ENCODE data around the gene PAFAH1B1.
A peak's percentile ranks its signal among the peaks of the same experiment; 100 is the strongest.
"Not testable (repeated sequence)": the region's sequence is repeated elsewhere in the genome, so short reads cannot be mapped to it uniquely, and the experiment has no call there.

Gene PAFAH1B1

DNA sequence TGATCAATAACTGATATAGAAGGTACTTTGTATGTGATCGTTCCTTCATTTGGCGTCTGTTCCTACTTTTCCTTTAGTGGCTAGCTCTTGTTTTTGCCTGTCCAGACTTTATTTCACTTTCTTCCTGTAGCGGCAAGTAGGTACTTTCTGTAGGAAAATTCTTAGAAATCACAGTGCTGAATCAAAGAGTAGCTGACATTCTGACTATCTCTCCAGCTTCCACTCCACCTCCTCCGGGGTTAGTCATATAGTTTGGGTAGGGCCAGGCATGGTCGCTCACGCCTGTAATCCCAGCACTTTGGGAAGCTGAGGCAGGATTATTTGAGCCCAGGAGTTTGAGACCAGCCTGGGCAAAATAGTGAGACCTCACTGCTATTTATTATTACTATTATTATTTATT, 29.9 kb upstream of the PAFAH1B1 start:
- Histone ChIP-seq H3K4me1 (ENCODE audit: control insufficient read depth in 2 of 2, insufficient read depth in 2 of 2, low read length in 2 of 2) (no peaks in the 10 kb centered on the region), H3K36me3 (ENCODE audit: control insufficient read depth in 2 of 2, insufficient read depth in 2 of 2, low read length in 2 of 2) (no peaks in the 10 kb centered on the region), H3K4me3 (ENCODE audit: low read length in 2 of 2) (no peak overlapping the region), H3K9me3 (ENCODE audit: control insufficient read depth in 2 of 2, low read length in 2 of 2) (no peaks in the 10 kb centered on the region), H3K27ac (ENCODE audit: low read depth in 2 of 2, low read length in 2 of 2) (no peak overlapping the region), H3K9ac (ENCODE audit: low read depth in 1 of 2, low read length in 2 of 2) (no peak overlapping the region), H3K27me3 (ENCODE audit: control insufficient read depth in 2 of 2, insufficient read depth in 2 of 2, low read length in 2 of 2) (no peaks in the 10 kb centered on the region)

DNA sequence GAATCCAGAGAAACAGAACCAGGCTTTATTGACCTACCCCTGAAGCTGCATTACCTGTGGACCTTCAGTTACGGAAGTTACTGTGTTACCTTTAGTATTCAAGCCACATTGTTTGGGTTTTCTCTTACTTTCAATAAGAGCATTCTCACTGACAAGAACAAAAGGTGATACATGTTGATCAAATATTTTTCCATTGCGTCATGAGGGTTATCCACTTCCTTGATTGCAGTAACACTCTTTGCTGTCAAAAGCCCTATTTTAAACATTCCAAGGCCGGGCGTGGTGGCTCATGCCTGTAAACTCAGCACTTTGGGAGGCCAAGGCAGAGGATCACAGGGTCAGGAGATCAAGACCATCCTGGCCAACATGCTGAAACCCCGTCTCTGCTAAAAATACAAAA, 28.6 kb upstream of the PAFAH1B1 start:
- no peaks in the 10 kb centered on the region for H3K4me1 ChIP-seq (ENCODE audit: control insufficient read depth in 2 of 2, insufficient read depth in 2 of 2, low read length in 2 of 2)
- H3K27me3 ChIP-seq (ENCODE audit: control insufficient read depth in 2 of 2, insufficient read depth in 2 of 2, low read length in 2 of 2), result no peaks in the 10 kb centered on the region
- H3K9me3 ChIP-seq (ENCODE audit: control insufficient read depth in 2 of 2, low read length in 2 of 2), result no peaks in the 10 kb centered on the region
- H3K27ac ChIP-seq (ENCODE audit: low read depth in 2 of 2, low read length in 2 of 2), result no peak overlapping the region
- H3K36me3 ChIP-seq (ENCODE audit: control insufficient read depth in 2 of 2, insufficient read depth in 2 of 2, low read length in 2 of 2), result no peaks in the 10 kb centered on the region
- no peak overlapping the region for H3K9ac ChIP-seq (ENCODE audit: low read depth in 1 of 2, low read length in 2 of 2)
- H3K4me3 ChIP-seq (ENCODE audit: low read length in 2 of 2), result no peak overlapping the region

DNA sequence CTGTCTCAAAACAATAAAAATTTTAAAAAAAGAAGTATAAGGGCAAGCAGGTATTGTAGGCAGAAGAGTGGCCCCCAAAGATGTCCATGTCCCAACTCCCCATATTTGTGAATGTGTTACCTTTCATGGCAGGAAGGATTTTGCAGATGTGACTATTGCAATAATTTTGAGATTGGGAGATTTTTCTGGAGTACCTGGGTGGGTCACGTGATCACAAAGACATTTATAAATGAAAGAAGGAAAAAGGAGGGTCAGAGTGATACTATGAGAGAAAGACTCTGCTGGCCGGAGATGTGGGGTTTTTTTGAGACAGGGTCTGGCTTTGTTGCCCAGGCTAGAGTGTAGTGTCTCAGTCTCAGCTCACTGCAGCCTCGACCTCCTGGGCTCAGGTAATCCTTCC, 27.4 kb upstream of the PAFAH1B1 start:
- no peak overlapping the region for H3K9ac ChIP-seq (ENCODE audit: low read depth in 1 of 2, low read length in 2 of 2)

DNA sequence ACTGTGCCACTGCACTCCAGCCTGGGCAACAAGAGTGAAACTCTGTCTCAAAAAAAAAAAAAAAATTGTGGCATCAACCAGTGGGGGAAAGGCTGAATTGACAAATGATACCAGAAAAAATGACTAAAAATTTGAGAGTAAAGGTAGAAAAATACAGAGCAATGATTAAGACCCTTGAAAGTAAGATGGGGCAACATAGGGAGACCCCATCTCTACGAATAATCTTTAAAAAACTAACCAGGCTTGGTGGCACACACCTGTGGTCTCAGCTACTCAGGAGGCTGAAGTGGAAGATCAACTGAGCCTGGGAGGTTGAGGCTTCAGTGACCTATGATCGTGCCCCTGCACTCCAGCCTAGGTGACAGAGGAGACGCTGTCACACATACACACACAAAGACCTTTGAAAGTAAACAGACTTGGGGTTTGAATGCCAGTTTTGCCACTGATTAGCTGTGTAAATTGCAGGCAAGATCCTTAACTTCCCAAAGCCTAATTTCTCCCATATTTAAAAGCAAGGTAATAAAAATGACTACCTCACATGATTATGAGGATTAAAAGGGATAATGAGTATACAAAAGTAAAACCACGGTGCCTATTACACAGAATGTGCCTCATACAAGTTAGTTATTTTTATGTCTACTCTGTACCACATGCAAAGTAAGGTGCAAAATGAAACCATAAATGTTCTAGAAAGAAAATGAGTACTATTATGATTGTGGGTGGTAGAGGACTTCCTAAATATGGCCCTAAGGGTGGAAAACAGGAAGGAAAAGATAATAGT, 21.7 kb upstream of the PAFAH1B1 start:
- no peaks in the 10 kb centered on the region for H3K36me3 ChIP-seq (ENCODE audit: control insufficient read depth in 2 of 2, insufficient read depth in 2 of 2, low read length in 2 of 2)

More for the DNA sequence above, 27.4 kb upstream of the PAFAH1B1 start:
- Histone ChIP-seq H3K36me3 (ENCODE audit: control insufficient read depth in 2 of 2, insufficient read depth in 2 of 2, low read length in 2 of 2) (no peaks in the 10 kb centered on the region), H3K27ac (ENCODE audit: low read depth in 2 of 2, low read length in 2 of 2) (no peak overlapping the region), H3K4me3 (ENCODE audit: low read length in 2 of 2) (no peak overlapping the region), H3K27me3 (ENCODE audit: control insufficient read depth in 2 of 2, insufficient read depth in 2 of 2, low read length in 2 of 2) (no peaks in the 10 kb centered on the region), H3K4me1 (ENCODE audit: control insufficient read depth in 2 of 2, insufficient read depth in 2 of 2, low read length in 2 of 2) (no peaks in the 10 kb centered on the region), H3K9me3 (ENCODE audit: control insufficient read depth in 2 of 2, low read length in 2 of 2) (no peaks in the 10 kb centered on the region)

DNA sequence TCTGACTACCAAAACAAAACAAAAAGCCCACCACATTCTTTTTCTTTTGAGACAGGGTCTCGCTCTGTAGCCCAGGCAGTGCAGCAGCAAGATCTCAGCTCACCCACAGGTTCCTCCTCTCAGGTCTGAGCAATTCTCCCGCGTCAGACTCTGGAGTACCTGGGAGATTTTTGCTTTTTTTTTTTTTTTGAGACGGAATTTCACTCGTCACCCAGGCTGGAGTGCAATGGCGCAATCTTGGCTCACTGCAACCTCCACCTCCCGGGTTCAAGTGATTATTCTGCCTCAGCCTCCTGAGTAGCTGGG, 21.2 kb upstream of the PAFAH1B1 start:
- H3K9me3 ChIP-seq (ENCODE audit: control insufficient read depth in 2 of 2, low read length in 2 of 2); H3K36me3 ChIP-seq (ENCODE audit: control insufficient read depth in 2 of 2, insufficient read depth in 2 of 2, low read length in 2 of 2); H3K27ac ChIP-seq (ENCODE audit: low read depth in 2 of 2, low read length in 2 of 2); H3K4me3 ChIP-seq (ENCODE audit: low read length in 2 of 2); H3K27me3 ChIP-seq (ENCODE audit: control insufficient read depth in 2 of 2, insufficient read depth in 2 of 2, low read length in 2 of 2); H3K9ac ChIP-seq (ENCODE audit: low read depth in 1 of 2, low read length in 2 of 2); H3K4me1 ChIP-seq (ENCODE audit: control insufficient read depth in 2 of 2, insufficient read depth in 2 of 2, low read length in 2 of 2): not testable (repeated sequence)

More for the DNA sequence above, 21.7 kb upstream of the PAFAH1B1 start:
- H3K4me3 ChIP-seq (ENCODE audit: low read length in 2 of 2), result peak overlapping the region in 1 of 2 donors; percentile 20
- H3K9ac ChIP-seq (ENCODE audit: low read depth in 1 of 2, low read length in 2 of 2), result no peak overlapping the region
- H3K9me3 ChIP-seq (ENCODE audit: control insufficient read depth in 2 of 2, low read length in 2 of 2), result no peaks in the 10 kb centered on the region
- H3K27ac ChIP-seq (ENCODE audit: low read depth in 2 of 2, low read length in 2 of 2), result peak overlapping the region; percentile 16 to 39
- H3K27me3 ChIP-seq (ENCODE audit: control insufficient read depth in 2 of 2, insufficient read depth in 2 of 2, low read length in 2 of 2), result no peaks in the 10 kb centered on the region
- no peaks in the 10 kb centered on the region for H3K4me1 ChIP-seq (ENCODE audit: control insufficient read depth in 2 of 2, insufficient read depth in 2 of 2, low read length in 2 of 2)

DNA sequence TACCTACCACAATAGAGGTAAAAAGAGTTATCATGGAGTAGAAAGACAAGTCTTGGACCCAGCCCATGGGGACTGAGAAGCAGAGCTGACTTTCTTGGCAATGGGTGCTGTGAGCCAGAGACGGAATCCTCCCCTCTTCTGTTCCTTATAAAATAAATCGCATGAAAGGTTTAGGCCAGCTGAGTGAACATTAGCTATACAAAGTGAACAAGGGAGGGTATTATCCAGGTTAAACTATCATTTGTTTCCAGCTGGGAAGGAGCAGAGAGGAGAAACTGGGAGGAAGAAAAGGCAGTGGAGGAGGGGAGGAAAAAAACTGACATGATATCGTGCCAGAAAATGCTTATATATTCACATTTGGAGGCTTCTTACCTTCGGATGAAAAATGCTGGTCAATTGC, 13.3 kb upstream of the PAFAH1B1 start:
- Histone ChIP-seq H3K4me3 (ENCODE audit: low read length in 2 of 2) (no peak overlapping the region), H3K36me3 (ENCODE audit: control insufficient read depth in 2 of 2, insufficient read depth in 2 of 2, low read length in 2 of 2) (no peaks in the 10 kb centered on the region), H3K4me1 (ENCODE audit: control insufficient read depth in 2 of 2, insufficient read depth in 2 of 2, low read length in 2 of 2) (no peaks in the 10 kb centered on the region), H3K9me3 (ENCODE audit: control insufficient read depth in 2 of 2, low read length in 2 of 2) (no peaks in the 10 kb centered on the region), H3K9ac (ENCODE audit: low read depth in 1 of 2, low read length in 2 of 2) (no peak overlapping the region), H3K27ac (ENCODE audit: low read depth in 2 of 2, low read length in 2 of 2) (no peak overlapping the region), H3K27me3 (ENCODE audit: control insufficient read depth in 2 of 2, insufficient read depth in 2 of 2, low read length in 2 of 2) (no peaks in the 10 kb centered on the region)

DNA sequence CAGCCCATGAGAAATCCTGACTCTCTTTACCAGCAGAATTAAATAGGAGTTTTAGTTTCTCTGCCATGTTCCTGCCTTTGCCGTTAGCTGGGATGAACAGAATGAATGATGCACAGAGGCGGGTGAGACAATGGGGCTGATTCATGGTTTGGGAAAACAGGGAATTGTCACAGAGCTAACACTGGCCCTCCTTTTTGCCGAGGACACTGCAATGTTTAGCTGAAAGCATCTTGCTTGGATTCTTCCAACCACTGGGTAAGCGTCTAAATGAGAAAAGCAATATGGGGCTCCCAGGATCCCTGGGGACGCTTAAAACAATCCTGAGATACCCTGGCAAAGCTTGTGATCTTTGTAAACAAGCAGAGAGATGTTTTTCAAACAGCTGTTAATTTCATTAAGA, 12.8 kb upstream of the PAFAH1B1 start:
- Histone ChIP-seq H3K4me1 (ENCODE audit: control insufficient read depth in 2 of 2, insufficient read depth in 2 of 2, low read length in 2 of 2) (no peaks in the 10 kb centered on the region), H3K9ac (ENCODE audit: low read depth in 1 of 2, low read length in 2 of 2) (no peak overlapping the region), H3K27ac (ENCODE audit: low read depth in 2 of 2, low read length in 2 of 2) (no peak overlapping the region), H3K36me3 (ENCODE audit: control insufficient read depth in 2 of 2, insufficient read depth in 2 of 2, low read length in 2 of 2) (no peaks in the 10 kb centered on the region), H3K27me3 (ENCODE audit: control insufficient read depth in 2 of 2, insufficient read depth in 2 of 2, low read length in 2 of 2) (no peaks in the 10 kb centered on the region), H3K9me3 (ENCODE audit: control insufficient read depth in 2 of 2, low read length in 2 of 2) (no peaks in the 10 kb centered on the region), H3K4me3 (ENCODE audit: low read length in 2 of 2) (no peak overlapping the region)

DNA sequence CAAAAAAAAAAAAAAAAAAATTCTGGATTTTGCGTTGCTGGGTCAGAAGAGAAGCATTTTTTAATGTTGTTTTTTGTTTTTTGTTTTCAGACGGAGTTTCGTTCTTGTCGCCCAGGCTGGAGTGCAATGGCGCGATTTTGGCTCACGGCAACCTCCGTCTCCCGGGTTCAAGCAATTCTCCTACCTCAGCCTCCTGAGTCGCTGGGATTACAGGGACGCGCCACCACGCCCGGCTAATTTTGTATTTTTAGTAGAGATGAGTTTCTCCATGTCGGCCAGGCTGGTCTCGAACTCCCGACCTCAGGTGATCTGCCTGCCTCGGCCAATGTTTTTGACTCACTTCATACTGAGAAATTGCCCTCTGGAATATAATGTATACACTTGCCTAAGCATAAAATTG, 11.0 kb upstream of the PAFAH1B1 start:
- no peak overlapping the region for H3K27ac ChIP-seq (ENCODE audit: low read depth in 2 of 2, low read length in 2 of 2)
- no peaks in the 10 kb centered on the region for H3K9me3 ChIP-seq (ENCODE audit: control insufficient read depth in 2 of 2, low read length in 2 of 2)
- no peak overlapping the region for H3K4me3 ChIP-seq (ENCODE audit: low read length in 2 of 2)
- no peaks in the 10 kb centered on the region for H3K4me1 ChIP-seq (ENCODE audit: control insufficient read depth in 2 of 2, insufficient read depth in 2 of 2, low read length in 2 of 2)
- H3K9ac ChIP-seq (ENCODE audit: low read depth in 1 of 2, low read length in 2 of 2), result no peak overlapping the region
- H3K27me3 ChIP-seq (ENCODE audit: control insufficient read depth in 2 of 2, insufficient read depth in 2 of 2, low read length in 2 of 2), result no peaks in the 10 kb centered on the region
- no peaks in the 10 kb centered on the region for H3K36me3 ChIP-seq (ENCODE audit: control insufficient read depth in 2 of 2, insufficient read depth in 2 of 2, low read length in 2 of 2)

DNA sequence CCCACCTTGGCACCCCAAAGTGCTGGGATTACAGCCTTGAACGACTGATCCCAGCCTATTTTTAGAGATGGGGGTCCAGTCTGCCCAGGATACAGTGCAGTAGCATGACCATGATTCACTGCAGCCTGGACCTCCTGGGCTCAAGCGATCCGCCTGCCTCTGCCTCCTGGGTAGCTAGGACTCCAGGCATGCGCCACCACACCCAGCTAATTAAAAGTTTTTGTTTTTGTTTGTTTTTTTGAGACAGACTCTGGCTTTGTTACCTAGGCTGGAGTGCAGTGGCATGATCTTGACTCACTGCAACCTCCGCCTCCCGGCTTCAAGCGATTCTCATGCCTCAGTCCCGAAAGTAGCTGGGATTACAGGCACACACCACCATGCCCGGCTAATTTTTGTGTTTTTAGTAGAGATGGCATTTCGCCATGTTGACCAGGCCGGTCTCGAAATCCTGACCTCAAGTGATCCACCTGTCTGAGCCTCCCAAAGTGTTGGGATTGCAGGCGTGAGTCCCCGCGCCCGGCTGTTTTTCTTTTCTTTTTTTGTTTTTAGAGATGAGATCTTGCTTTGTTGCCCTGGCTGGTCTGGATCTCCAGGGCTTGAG, 2.3 kb upstream of the PAFAH1B1 start:
- Histone ChIP-seq H3K4me3 (ENCODE audit: low read length in 2 of 2) (no peak overlapping the region), H3K4me1 (ENCODE audit: control insufficient read depth in 2 of 2, insufficient read depth in 2 of 2, low read length in 2 of 2) (peaks cover 11 to 12% of the 10 kb centered on the region in 2 donors), H3K9ac (ENCODE audit: low read depth in 1 of 2, low read length in 2 of 2) (no peak overlapping the region), H3K27me3 (ENCODE audit: control insufficient read depth in 2 of 2, insufficient read depth in 2 of 2, low read length in 2 of 2) (no peaks in the 10 kb centered on the region), H3K36me3 (ENCODE audit: control insufficient read depth in 2 of 2, insufficient read depth in 2 of 2, low read length in 2 of 2) (no peaks in the 10 kb centered on the region), H3K9me3 (ENCODE audit: control insufficient read depth in 2 of 2, low read length in 2 of 2) (no peaks in the 10 kb centered on the region), H3K27ac (ENCODE audit: low read depth in 2 of 2, low read length in 2 of 2) (no peak overlapping the region)

DNA sequence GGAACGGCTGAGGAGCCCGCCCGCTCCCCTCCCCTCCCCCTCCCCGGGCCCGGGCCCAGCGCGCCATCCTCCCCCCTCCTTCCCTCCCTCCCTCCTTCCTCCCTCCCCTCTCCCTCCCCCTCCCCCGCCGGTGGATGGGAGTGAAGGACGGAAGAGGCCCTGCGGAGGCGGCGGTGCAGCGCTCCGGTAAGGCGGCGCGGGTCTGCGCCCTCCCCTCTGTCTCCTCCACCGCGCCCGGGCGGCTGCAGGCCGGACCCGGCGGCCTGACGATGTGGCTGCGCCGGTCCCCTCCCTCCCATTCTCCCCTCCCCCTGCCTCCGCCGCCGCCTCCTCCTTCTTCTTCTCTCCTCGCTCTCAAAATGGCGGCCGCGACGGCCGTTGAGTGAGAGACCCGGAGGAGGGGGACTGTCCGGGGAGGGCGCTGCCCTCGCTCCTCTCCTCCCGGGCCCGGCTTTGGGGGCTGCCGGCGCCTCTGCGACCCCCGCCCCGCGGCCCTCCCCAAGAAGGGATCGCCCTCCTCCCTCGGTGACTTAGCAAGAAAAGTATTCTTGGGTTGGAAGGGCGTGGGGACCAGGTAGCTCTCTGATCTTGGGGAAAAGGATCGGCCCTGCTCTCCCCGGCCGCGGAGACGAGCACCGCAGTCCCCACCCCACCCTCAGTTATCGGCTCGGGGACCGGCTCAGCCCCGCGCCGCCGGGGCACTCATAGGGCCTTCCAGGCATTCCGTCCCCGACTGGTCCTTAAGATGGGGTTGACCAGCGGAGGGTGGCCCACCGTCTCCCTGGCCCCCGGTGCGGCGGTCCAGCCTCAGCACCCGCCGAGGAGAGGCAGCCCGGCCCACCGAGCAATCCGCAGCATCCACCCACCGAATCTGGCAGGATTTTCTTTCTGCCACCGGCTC, 617 bp downstream of the PAFAH1B1 start:
- Histone ChIP-seq H3K27ac (ENCODE audit: low read depth in 2 of 2, low read length in 2 of 2) (peak overlapping the region; percentile 96 to 98), H3K9ac (ENCODE audit: low read depth in 1 of 2, low read length in 2 of 2) (peak overlapping the region; percentile 86 to 95), H3K9me3 (ENCODE audit: control insufficient read depth in 2 of 2, low read length in 2 of 2) (no peaks in the 10 kb centered on the region), H3K36me3 (ENCODE audit: control insufficient read depth in 2 of 2, insufficient read depth in 2 of 2, low read length in 2 of 2) (no peaks in the 10 kb centered on the region), H3K4me1 (ENCODE audit: control insufficient read depth in 2 of 2, insufficient read depth in 2 of 2, low read length in 2 of 2) (peaks cover 11 to 12% of the 10 kb centered on the region in 2 donors), H3K4me3 (ENCODE audit: low read length in 2 of 2) (peak overlapping the region; percentile 88 to 95), H3K27me3 (ENCODE audit: control insufficient read depth in 2 of 2, insufficient read depth in 2 of 2, low read length in 2 of 2) (no peaks in the 10 kb centered on the region)

Measured in mucosa of rectum (tissue), 2 donors.